Endodermal cell (in vitro differentiated cells): ENCODE measurements around the gene NOD1. TPM values are rescaled to one million over a fixed set of nuclear protein-coding genes. Genes with fewer than 3 reads are reported as not detected.

Experiments used
- DNase-seq: peaks from one replicate; pipeline ENCODE4 v3.0.0-alpha.2; 2017
- H3K27ac ChIP-seq: 2 replicates; pipeline ENCODE4 v1.5.1; 2013; ENCODE audit warnings: mild to moderate bottlenecking, low read depth, low read length, moderate library complexity
- H3K27me3 ChIP-seq: 2 replicates; pipeline ENCODE4 v1.6.1; 2013; ENCODE audit warnings: mild to moderate bottlenecking, low read length, moderate library complexity; ENCODE audit not compliant: insufficient read depth, control insufficient read depth, poor library complexity, severe bottlenecking
- H3K36me3 ChIP-seq: 2 replicates; pipeline ENCODE4 v1.7.0; 2013; ENCODE audit warnings: mild to moderate bottlenecking, low read length, moderate library complexity; ENCODE audit not compliant: control insufficient read depth, insufficient read depth
- H3K4me1 ChIP-seq: one replicate; pipeline ENCODE4 v1.7.0; 2013; ENCODE audit warnings: low read length; ENCODE audit not compliant: control insufficient read depth, insufficient read depth
- H3K4me3 ChIP-seq: 2 replicates; pipeline ENCODE4 v1.5.1; 2013; ENCODE audit warnings: mild to moderate bottlenecking, low read length, moderate library complexity
- H3K9ac ChIP-seq: 2 replicates; pipeline ENCODE4 v1.6.1; 2013; ENCODE audit warnings: mild to moderate bottlenecking, low read length, moderate library complexity; ENCODE audit not compliant: poor library complexity, severe bottlenecking; ENCODE audit errors: extremely low read depth
- H3K9me3 ChIP-seq: 2 replicates; pipeline ENCODE4 v1.6.1; 2013; ENCODE audit warnings: mild to moderate bottlenecking, low read length, moderate library complexity; ENCODE audit not compliant: control insufficient read depth
- H3K27ac Mint-ChIP-seq: 2 replicates; pipeline ENCODE4 v1.8.0; 2020; ENCODE audit warnings: mixed read lengths
- H3K27me3 Mint-ChIP-seq: 2 replicates; pipeline ENCODE4 v1.8.0; 2021; ENCODE audit warnings: mild to moderate bottlenecking, mixed read lengths; ENCODE audit not compliant: insufficient read depth
- H3K36me3 Mint-ChIP-seq: 2 replicates; pipeline ENCODE4 v1.8.0; 2020; ENCODE audit warnings: low read depth, mixed read lengths
- H3K4me1 Mint-ChIP-seq: 2 replicates; pipeline ENCODE4 v1.8.0; 2020; ENCODE audit warnings: mixed read lengths
- H3K4me3 Mint-ChIP-seq: 2 replicates; pipeline ENCODE4 v1.8.0; 2020; ENCODE audit warnings: mild to moderate bottlenecking, moderate library complexity, mixed read lengths
- H3K9me3 Mint-ChIP-seq: 2 replicates; pipeline ENCODE4 v1.8.0; 2020; ENCODE audit warnings: mild to moderate bottlenecking, mixed read lengths
- WGBS, 2 experiments: methylation state at CpG; one replicate each; pipeline versions ENCODE4 v1.1.5 to v1.1.7; 2013; ENCODE audit warnings: missing lambda C conversion rate in 2 of 2, mixed read lengths in 1 of 2; ENCODE audit not compliant: insufficient coverage in 1 of 2, insufficient read length in 1 of 2; 5-methylcytosine and 5-hydroxymethylcytosine counted together
- total RNA-seq, 2 donors: library from RNA; stranded (reverse); fragmentation: NEBNext Ultra II Directional in 1 of 2; extraction: Animal tissue kit (Norgen Biotek cat#: 25700) in 1 of 2; gene quantifications; 2 replicates in 1 of 2; 3 replicates in 1 of 2; pipeline ENCODE4 v1.2.1, GENCODE V29; 2021
- TF ChIP-seq, protein P1 (sequence below): fragments of 200-600 bp; sonication (generic); conservative IDR thresholded peaks from 2 replicates; pipeline ENCODE4 v1.5.0; 2021; ENCODE audit warnings: antibody characterized with exemption, mild to moderate bottlenecking

The NOD1 gene
- total RNA-seq, 2 donors from 2014 or later, result 3.3 to 3.4 TPM

DNA sequence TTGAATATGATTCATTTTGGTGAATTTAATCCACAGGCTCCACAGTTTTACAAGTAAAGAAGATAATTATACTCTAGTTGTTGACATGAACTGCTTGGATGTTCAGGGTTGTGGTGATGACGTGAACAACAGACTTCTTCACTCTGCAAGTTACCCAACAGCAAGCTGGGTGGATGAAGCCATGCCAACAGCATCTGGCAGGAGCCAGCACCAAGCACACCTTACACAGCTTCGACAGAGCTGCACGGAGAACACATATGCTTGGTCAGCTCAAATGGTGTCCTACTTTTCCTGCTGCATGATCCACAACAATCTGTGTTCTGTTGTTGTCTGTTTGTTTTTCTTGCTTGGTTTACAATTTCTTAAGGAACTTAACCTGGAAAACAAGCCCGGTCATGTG is 9.8 kb downstream of the NOD1 start:
- Histone ChIP-seq H3K9ac (no peak overlapping the region), H3K9me3 (no peaks in the 10 kb centered on the region), H3K27ac (no peak overlapping the region), H3K36me3 (no peaks in the 10 kb centered on the region), H3K27me3 (peaks cover 25% of the 10 kb centered on the region), H3K4me1 (peaks cover 4% of the 10 kb centered on the region), H3K4me3 (no peak overlapping the region)
- WGBS, 2 experiments, result 93 to 100% methylated on average over 1 to 4 of the region's 4 CpGs
- Mint-ChIP-seq H3K4me1 (peaks cover 29% of the 10 kb centered on the region), H3K4me3 (no peak overlapping the region), H3K9me3 (no peaks in the 10 kb centered on the region), H3K27me3 (peaks cover 24% of the 10 kb centered on the region), H3K36me3 (no peaks in the 10 kb centered on the region), H3K27ac (peak overlapping the region; percentile 77)
- no peak for DNase-seq
- TF ChIP-seq, protein P1, sequence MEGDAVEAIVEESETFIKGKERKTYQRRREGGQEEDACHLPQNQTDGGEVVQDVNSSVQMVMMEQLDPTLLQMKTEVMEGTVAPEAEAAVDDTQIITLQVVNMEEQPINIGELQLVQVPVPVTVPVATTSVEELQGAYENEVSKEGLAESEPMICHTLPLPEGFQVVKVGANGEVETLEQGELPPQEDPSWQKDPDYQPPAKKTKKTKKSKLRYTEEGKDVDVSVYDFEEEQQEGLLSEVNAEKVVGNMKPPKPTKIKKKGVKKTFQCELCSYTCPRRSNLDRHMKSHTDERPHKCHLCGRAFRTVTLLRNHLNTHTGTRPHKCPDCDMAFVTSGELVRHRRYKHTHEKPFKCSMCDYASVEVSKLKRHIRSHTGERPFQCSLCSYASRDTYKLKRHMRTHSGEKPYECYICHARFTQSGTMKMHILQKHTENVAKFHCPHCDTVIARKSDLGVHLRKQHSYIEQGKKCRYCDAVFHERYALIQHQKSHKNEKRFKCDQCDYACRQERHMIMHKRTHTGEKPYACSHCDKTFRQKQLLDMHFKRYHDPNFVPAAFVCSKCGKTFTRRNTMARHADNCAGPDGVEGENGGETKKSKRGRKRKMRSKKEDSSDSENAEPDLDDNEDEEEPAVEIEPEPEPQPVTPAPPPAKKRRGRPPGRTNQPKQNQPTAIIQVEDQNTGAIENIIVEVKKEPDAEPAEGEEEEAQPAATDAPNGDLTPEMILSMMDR, result no peak

DNA sequence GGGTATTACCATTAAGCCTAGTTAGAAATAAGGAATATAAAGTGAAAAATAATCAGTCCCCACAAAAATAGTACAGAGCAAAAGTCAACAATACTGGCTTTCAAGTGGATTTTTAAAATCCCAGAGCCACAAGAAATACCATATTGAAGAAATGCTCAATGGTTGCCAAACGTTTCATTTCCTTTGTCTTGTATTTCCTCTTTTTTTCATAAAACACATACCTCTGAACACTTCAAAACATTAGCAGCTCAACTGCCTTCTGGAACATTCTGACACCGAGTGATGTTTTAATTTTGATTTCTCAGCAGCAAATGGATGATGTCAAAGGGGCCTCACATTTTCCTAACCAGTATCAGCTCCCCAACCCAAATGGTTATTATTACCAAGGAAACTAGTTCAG is 10.5 kb downstream of the NOD1 start:
- Mint-ChIP-seq H3K36me3 (no peaks in the 10 kb centered on the region), H3K9me3 (no peaks in the 10 kb centered on the region), H3K4me1 (peaks cover 22% of the 10 kb centered on the region), H3K4me3 (no peak overlapping the region), H3K27me3 (peaks cover 21% of the 10 kb centered on the region), H3K27ac (no peak overlapping the region)
- H3K27me3 ChIP-seq, result peaks cover 23% of the 10 kb centered on the region
- 84 to 93% methylated on average over 1 to 2 of the region's 2 CpGs for WGBS, 2 experiments
- peaks cover 4% of the 10 kb centered on the region for H3K4me1 ChIP-seq
- TF ChIP-seq, protein P1, result no peak
- H3K9me3 ChIP-seq, result no peaks in the 10 kb centered on the region
- H3K9ac ChIP-seq, result no peak overlapping the region
- no peak overlapping the region for H3K4me3 ChIP-seq
- H3K27ac ChIP-seq, result no peak overlapping the region
- no peak for DNase-seq
- H3K36me3 ChIP-seq, result no peaks in the 10 kb centered on the region

DNA sequence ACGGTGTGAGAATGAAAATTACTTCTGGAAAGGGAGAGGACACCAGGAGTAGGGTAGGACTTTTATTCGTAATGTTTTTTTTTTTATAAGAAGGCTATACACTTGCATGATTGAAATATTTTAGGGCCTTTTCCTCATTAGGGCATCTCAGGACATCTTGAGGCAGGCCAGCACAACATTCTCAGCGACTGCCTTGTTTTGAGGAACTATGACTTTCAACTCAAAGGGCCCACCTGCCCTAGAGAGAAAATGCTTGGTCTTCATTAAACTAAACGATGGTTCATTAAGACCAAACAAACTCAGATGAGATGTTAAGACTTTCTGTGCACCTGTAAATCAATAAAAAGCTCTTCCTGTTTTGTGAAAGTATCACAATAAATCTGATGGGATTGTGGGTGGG is 11.3 kb downstream of the NOD1 start:
- H3K27me3 Mint-ChIP-seq, result peaks cover 21% of the 10 kb centered on the region
- WGBS, 2 experiments, result 92 to 95% methylated on average over 3 to 4 of the region's 4 CpGs
- no peaks in the 10 kb centered on the region for H3K4me1 ChIP-seq
- DNase-seq, result no peak
- H3K9me3 ChIP-seq, result no peaks in the 10 kb centered on the region
- H3K9me3 Mint-ChIP-seq, result no peaks in the 10 kb centered on the region
- H3K36me3 ChIP-seq, result no peaks in the 10 kb centered on the region
- H3K4me3 Mint-ChIP-seq, result no peak overlapping the region
- no peak overlapping the region for H3K27ac Mint-ChIP-seq
- no peak overlapping the region for H3K27ac ChIP-seq
- peaks cover 23% of the 10 kb centered on the region for H3K27me3 ChIP-seq
- no peak overlapping the region for H3K4me3 ChIP-seq
- TF ChIP-seq, protein P1, result no peak
- H3K9ac ChIP-seq, result no peak overlapping the region
- no peaks in the 10 kb centered on the region for H3K36me3 Mint-ChIP-seq
- H3K4me1 Mint-ChIP-seq, result peaks cover 14% of the 10 kb centered on the region
